ENCODE measurements around the gene MAOA. TPM values are rescaled to one million over a fixed set of nuclear protein-coding genes. Genes with fewer than 3 reads are reported as not detected.

MAOA gene
- total RNA-seq, 2 donors from 2014 or later, result 47.1 to 118 TPM

- TF ChIP-seq POLR2A (IDR thresholded peaks at IDR 0.05) (no peak), CTCF (IDR thresholded peaks at IDR 0.05) (no peak)
- DNase-seq (no peak), ATAC-seq (no peak)
- WGBS, 2 donors, result 74 to 80% methylated on average over 3 of the region's 3 CpGs
- intact Hi-C loops (cut with DNase I), result loop anchor here (5.0 kb wide), 1 partner anchor 191 kb away; no protein-coding TSS in a partner anchor
- Histone ChIP-seq H3K36me3 (replicated peaks in 1 of 2; ENCODE audit: insufficient read depth in 1 of 2, low read depth in 2 of 2) (no peaks in the 10 kb centered on the region), H3K4me3 (no peak overlapping the region), H3K27ac (no peak overlapping the region), H3K4me1 (peaks cover 8% of the 10 kb centered on the region), H3K9me3 (no peaks in the 10 kb centered on the region), H3K27me3 (no peaks in the 10 kb centered on the region)
Observed at GRCh38 chrX:43753637-43754036, 97.5 kb downstream of the MAOA start.

DNA sequence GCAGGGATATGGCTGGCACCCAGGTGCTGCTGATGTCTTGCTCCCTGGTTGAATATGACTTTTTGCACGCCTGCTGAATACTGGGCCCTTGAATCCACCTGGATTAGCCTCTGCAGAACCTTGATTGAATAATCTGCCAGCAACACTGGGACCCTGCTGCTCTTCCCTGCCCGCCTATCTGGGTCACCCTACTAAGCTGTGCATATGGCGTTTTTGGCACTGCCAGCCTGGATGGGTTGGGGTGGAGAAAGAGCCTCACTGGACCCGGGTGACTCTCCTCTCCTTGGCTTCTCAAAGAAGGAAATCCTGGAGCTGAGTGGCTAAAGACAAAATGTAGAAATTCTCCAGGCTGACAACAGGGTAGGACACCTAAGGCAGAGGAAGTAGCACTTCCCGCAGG, 100.0 kb downstream of the MAOA start:
- 91 to 100% methylated on average over 1 to 5 of the region's 5 CpGs for WGBS, 2 donors

DNA sequence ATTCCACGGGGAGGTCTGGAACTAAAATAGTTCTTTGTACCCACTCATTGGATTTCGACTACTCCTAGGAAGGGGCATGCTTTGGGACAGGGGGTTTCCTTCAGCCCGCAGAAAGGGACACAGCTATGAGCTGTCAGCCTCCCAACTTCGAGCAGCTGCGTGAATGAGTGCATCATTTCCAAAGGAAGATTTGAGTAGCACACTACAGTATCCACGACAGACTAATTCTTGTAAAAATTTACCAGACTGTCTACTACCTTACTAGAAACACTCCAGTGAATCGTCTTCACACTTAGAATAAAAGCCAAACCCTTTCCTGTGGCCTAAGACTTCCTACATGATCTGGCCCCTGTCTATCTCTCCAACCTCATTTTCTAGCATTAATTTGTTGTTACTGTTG, 101.9 kb downstream of the MAOA start:
- TF ChIP-seq CTCF (IDR thresholded peaks at IDR 0.05) (no peak), POLR2A (IDR thresholded peaks at IDR 0.05) (no peak)
- H3K4me3 ChIP-seq, result no peak overlapping the region
- H3K9me3 ChIP-seq, result no peaks in the 10 kb centered on the region
- DNase-seq (no peak), ATAC-seq (no peak)
- no peak overlapping the region for H3K27ac ChIP-seq
- H3K4me1 ChIP-seq, result no peaks in the 10 kb centered on the region
- 86% methylated on average over 6 to 7 of the region's 7 CpGs for WGBS, 2 donors
- H3K27me3 ChIP-seq, result no peaks in the 10 kb centered on the region
- H3K36me3 ChIP-seq (replicated peaks in 1 of 2; ENCODE audit: insufficient read depth in 1 of 2, low read depth in 2 of 2), result no peaks in the 10 kb centered on the region
- intact Hi-C loops (cut with DNase I), result no loop called here

More for the DNA sequence above, 100.0 kb downstream of the MAOA start:
- H3K9me3 ChIP-seq, result no peaks in the 10 kb centered on the region
- ATAC-seq, result no peak
- no peak for DNase-seq
- H3K36me3 ChIP-seq (replicated peaks in 1 of 2; ENCODE audit: insufficient read depth in 1 of 2, low read depth in 2 of 2), result no peaks in the 10 kb centered on the region
- intact Hi-C loops (cut with DNase I), result no loop called here
- no peaks in the 10 kb centered on the region for H3K27me3 ChIP-seq
- no peak overlapping the region for H3K27ac ChIP-seq
- H3K4me1 ChIP-seq, result no peaks in the 10 kb centered on the region
- no peak overlapping the region for H3K4me3 ChIP-seq
- TF ChIP-seq CTCF (IDR thresholded peaks at IDR 0.05) (no peak), POLR2A (IDR thresholded peaks at IDR 0.05) (no peak)

GRCh38 chrX:43785930-43786591, 130.0 kb downstream of the MAOA start:
- Histone ChIP-seq H3K4me3 (no peak overlapping the region), H3K4me1 (no peaks in the 10 kb centered on the region), H3K27ac (no peak overlapping the region), H3K9me3 (no peaks in the 10 kb centered on the region), H3K27me3 (no peaks in the 10 kb centered on the region), H3K36me3 (replicated peaks in 1 of 2; ENCODE audit: insufficient read depth in 1 of 2, low read depth in 2 of 2) (no peaks in the 10 kb centered on the region)
- no peak for ATAC-seq
- no peak for DNase-seq
- intact Hi-C loops (cut with DNase I), result no loop called here
- TF ChIP-seq CTCF (IDR thresholded peaks at IDR 0.05), result no peak
- TF ChIP-seq POLR2A (IDR thresholded peaks at IDR 0.05), result no peak
- 75 to 90% methylated on average over 5 of the region's 5 CpGs for WGBS, 2 donors

Other genes with a start within 250 kb of the MAOA start
- 10 to 100 TPM in 1 of 2 donors, 1 to 10 TPM in 1; 5.7 to 22.4 TPM for gene MAOB, start 226.2 kb downstream of the MAOA start, total RNA-seq